ENCODE results near the gene TGM3.

DNA sequence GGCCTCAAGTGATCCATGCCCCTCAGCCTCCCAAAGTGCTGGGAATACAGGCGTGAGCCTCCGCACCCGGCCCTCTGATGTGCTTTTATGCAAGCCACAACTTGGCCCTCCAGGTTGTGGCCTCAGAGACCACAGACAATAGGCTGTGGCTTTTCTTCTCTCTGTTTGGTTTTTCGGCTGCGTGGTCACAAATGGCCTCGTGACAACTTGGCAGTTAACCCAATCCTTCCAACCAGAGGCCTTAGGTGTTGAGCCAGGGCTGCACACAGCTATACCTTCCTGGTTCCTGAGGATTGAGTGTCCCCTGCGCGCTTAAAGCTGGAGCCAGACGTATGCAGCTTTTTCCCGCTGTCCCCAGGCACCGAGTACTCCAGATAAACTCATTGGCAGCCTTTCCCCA, 6.3 kb upstream of the TGM3 start:
- no peak for TF ChIP-seq EZH2 (IDR thresholded peaks at IDR 0.05)
- no peak for TF ChIP-seq POLR2AphosphoS5 (IDR thresholded peaks at IDR 0.05; ENCODE audit: borderline replicate concordance, low read depth, low read length)
- no peak for TF ChIP-seq FOXP2 (optimal IDR thresholded peaks at IDR 0.05; ENCODE audit: control extremely low read depth, extremely low read length, insufficient read depth)
